GM18858 (cell line): ENCODE data around the gene PEX26.
"Not testable (repeated sequence)": the region's sequence is repeated elsewhere in the genome, so short reads cannot be mapped to it uniquely, and the experiment has no call there.

Experiments
- ATAC-seq: cut with Tn5 transposase; IDR thresholded peaks from one replicate; pipeline ENCODE4 v1.9.1; 2021; ENCODE audit not compliant: unreplicated experiment

PEX26 gene

GRCh38 chr22:18115906-18116371 lies 38.1 kb downstream of the PEX26 start:
- ATAC-seq, result no peak

GRCh38 chr22:18116634-18117033 lies 38.8 kb downstream of the PEX26 start:
- ATAC-seq, result no peak

- no peak for ATAC-seq
These were observed 40.6 kb downstream of the PEX26 start for GRCh38 chr22:18118345-18118915.

- ATAC-seq, result no peak
These were observed 41.8 kb downstream of the PEX26 start for GRCh38 chr22:18119409-18120110.

GRCh38 chr22:18120857-18121256 lies 43.1 kb downstream of the PEX26 start:
- no peak for ATAC-seq

- ATAC-seq, result no peak
These were observed 43.7 kb downstream of the PEX26 start for GRCh38 chr22:18121506-18121905.

- no peak for ATAC-seq
These were observed 44.3 kb downstream of the PEX26 start for GRCh38 chr22:18121954-18122554.

- not testable (repeated sequence) for ATAC-seq
These were observed 45.8 kb downstream of the PEX26 start for GRCh38 chr22:18123476-18124025.

- ATAC-seq, result no peak
These were observed 48.8 kb downstream of the PEX26 start for GRCh38 chr22:18126606-18127005.

- no peak for ATAC-seq
These were observed 52.2 kb downstream of the PEX26 start for GRCh38 chr22:18130018-18130417.

- ATAC-seq, result no peak
These were observed 53.1 kb downstream of the PEX26 start for GRCh38 chr22:18130699-18131429.

- no peak for ATAC-seq
These were observed 55.7 kb downstream of the PEX26 start for GRCh38 chr22:18133452-18133851.

GRCh38 chr22:18136563-18137320 lies 59.0 kb downstream of the PEX26 start:
- no peak for ATAC-seq

GRCh38 chr22:18141004-18141403 lies 63.2 kb downstream of the PEX26 start:
- ATAC-seq, result not testable (repeated sequence)

GRCh38 chr22:18144105-18144504 lies 66.3 kb downstream of the PEX26 start:
- ATAC-seq, result no peak

- ATAC-seq, result no peak
These were observed 68.0 kb downstream of the PEX26 start for GRCh38 chr22:18145676-18146388.

GRCh38 chr22:18146389-18146753 lies 68.6 kb downstream of the PEX26 start:
- ATAC-seq, result no peak

GRCh38 chr22:18147791-18148190 lies 70.0 kb downstream of the PEX26 start:
- ATAC-seq, result no peak

GRCh38 chr22:18148293-18148965 lies 70.6 kb downstream of the PEX26 start:
- no peak for ATAC-seq
